Spleen (tissue), 7 donors: ENCODE data around the gene HRC.

ENCODE experiments used
- POLR2A ChIP-seq, 3 donors: fragments of 450-650 bp; IDR thresholded peaks; one replicate each; pipeline ENCODE4 v1.5.1; 2017; ENCODE audit warnings: antibody characterized with exemption in 3 of 3, mild to moderate bottlenecking in 1 of 3
- POLR2AphosphoS5 ChIP-seq, 3 donors: sonication (generic); formaldehyde crosslinking; IDR thresholded peaks; one replicate each; pipeline ENCODE4 v1.5.1; 2017; ENCODE audit warnings: antibody characterized with exemption in 3 of 3
- TF ChIP-seq, protein P1 (sequence below), 11 experiments: fragments of 200-600 bp in 7 of 11; fragments of 450-650 bp in 4 of 11; sonication (generic) in 4 of 11; IDR thresholded peaks in 8 of 11; conservative IDR thresholded peaks in 3 of 11; 1 replicate in 7 of 11; 2 replicates in 4 of 11; pipeline versions ENCODE4 v1.4.0 to v1.8.0; 2016 to 2021; ENCODE audit warnings: antibody characterized with exemption in 11 of 11, inconsistent platforms in 4 of 11, mild to moderate bottlenecking in 1 of 11
- donor health status: DM: no; HTN: no; CAD: no; lungs with moderate emphysema.
- donor health status: DM: no; HTN: no; CAD: no.
- donor health status: DM: no; HTN: no; CAD: no.

DNA sequence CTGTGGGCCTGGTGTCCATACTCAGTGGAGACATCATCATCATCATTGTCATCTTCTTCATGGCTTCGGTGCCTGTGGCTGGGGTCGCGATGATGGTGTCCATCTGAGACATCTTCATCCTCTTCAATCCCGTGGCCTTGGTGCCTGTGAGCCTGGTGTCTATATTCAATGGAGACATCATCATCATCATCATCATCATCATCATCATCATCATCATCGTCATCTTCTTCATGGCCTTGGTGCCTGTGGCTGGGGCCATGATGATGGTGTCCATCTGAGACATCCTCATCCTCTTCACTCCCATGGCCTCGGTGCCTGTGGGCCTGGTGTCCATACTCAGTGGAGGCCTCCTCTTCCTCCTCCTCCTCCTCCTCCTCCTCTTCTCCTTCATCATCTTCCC, 917 bp downstream of the HRC start:
- TF ChIP-seq, protein P1, sequence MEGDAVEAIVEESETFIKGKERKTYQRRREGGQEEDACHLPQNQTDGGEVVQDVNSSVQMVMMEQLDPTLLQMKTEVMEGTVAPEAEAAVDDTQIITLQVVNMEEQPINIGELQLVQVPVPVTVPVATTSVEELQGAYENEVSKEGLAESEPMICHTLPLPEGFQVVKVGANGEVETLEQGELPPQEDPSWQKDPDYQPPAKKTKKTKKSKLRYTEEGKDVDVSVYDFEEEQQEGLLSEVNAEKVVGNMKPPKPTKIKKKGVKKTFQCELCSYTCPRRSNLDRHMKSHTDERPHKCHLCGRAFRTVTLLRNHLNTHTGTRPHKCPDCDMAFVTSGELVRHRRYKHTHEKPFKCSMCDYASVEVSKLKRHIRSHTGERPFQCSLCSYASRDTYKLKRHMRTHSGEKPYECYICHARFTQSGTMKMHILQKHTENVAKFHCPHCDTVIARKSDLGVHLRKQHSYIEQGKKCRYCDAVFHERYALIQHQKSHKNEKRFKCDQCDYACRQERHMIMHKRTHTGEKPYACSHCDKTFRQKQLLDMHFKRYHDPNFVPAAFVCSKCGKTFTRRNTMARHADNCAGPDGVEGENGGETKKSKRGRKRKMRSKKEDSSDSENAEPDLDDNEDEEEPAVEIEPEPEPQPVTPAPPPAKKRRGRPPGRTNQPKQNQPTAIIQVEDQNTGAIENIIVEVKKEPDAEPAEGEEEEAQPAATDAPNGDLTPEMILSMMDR (IDR thresholded peaks at IDR 0.05 in 8 of 11, conservative IDR thresholded peaks at IDR 0.05 in 3 of 11), result no peak
- TF ChIP-seq POLR2A (IDR thresholded peaks at IDR 0.05) (no peak), POLR2AphosphoS5 (IDR thresholded peaks at IDR 0.05) (no peak)
